Jurkat, Clone E6-1 (cell line): ENCODE data around the gene KITLG.
"Not testable (repeated sequence)": the region's sequence is repeated elsewhere in the genome, so short reads cannot be mapped to it uniquely, and the experiment has no call there.

Experiments used
- DNase-seq: peaks from one replicate; pipeline ENCODE4 v3.0.0-alpha.2; 2011; ENCODE audit warnings: low read depth, low spot score
- H3K4me3 ChIP-seq: 2 replicates; pipeline ENCODE4 v1.5.1; 2011; ENCODE audit warnings: mild to moderate bottlenecking, low read length, control low read depth, moderate library complexity

The KITLG gene

DNA sequence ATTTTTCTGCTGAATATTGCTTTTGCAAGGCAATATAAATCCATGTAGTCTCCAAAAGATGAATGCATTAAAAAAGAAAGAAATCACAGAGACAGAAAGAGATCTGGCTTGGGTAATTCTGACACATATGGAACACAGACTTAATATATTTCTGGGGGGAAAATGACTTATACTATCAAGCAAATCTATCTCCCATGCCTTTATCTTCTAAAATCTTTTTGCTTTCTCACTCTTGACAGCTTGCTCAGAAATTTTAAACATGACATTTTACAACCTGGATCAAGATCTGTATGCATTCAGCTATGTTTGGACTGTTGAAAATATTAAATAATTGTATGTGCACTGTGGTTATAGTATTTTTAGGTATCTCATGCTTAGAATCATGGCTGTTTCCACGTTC lies 73.0 kb downstream of the KITLG start:
- no peak overlapping the region for H3K4me3 ChIP-seq
- DNase-seq = no peak

GRCh38 chr12:88505696-88506095 lies 74.6 kb downstream of the KITLG start:
- DNase-seq = no peak
- H3K4me3 ChIP-seq = no peak overlapping the region

DNA sequence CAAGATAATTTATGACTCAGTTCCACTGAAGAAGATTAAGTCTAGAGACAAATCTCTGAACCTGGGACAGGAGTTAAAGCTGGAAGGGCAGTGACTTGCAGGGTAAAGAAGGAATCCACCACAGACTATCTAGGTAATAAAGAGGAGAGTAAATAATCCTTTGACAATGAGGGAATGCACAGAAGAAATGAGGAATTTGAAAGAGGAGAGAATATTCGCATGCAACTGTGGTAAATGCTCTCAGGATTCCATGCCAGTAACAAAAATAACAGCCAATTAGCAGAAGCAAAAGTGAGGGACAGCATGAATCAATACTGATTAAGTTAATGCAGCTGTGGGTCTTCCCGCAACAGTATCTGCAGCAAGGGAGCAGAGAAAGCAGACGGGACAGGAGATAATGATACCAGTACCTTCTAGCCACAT lies 77.0 kb downstream of the KITLG start:
- no peak overlapping the region for H3K4me3 ChIP-seq
- no peak for DNase-seq

GRCh38 chr12:88501972-88502938 lies 78.0 kb downstream of the KITLG start:
- DNase-seq = no peak
- H3K4me3 ChIP-seq = no peak overlapping the region

GRCh38 chr12:88496891-88497371 lies 83.3 kb downstream of the KITLG start:
- no peak for DNase-seq
- no peak overlapping the region for H3K4me3 ChIP-seq

DNA sequence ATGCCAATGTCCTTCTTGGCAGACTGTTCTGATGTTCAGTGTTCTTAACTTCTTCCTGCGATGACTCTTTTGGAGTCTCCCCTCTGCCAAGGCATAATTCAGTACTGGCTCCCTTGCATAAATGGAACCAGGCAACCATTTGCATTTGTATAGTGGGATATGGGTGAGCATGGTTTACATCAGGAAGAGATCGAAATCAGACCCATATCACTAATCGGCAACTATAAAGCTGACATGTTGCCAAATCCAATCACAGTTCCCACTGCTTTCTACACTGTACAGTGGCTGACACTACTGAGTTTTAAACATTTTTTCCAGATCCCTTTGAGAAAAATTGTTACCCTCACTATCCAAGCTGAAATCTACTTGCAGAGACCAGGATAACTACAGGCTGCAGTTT lies 83.8 kb downstream of the KITLG start:
- no peak overlapping the region for H3K4me3 ChIP-seq
- no peak for DNase-seq

GRCh38 chr12:88495031-88495430 lies 85.2 kb downstream of the KITLG start:
- no peak overlapping the region for H3K4me3 ChIP-seq
- no peak for DNase-seq

DNA sequence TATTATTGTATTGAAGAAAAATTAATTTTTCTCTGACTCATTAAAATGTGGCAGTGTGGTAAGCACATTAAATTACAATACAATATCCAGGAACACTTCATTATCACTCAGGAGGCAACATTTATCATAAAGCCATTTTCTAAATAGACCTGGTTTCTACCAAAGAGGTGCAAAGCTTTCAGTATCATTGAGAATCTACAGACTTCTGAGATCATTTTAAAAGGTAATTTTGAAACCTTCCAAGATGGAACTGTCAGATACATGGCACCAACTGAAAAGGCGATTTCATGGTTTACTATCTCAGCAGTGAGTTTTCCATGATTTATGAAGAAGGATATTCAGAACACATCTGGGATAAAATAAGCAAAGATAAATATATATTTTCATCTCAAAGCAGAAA lies 85.8 kb downstream of the KITLG start:
- no peak overlapping the region for H3K4me3 ChIP-seq
- no peak for DNase-seq

DNA sequence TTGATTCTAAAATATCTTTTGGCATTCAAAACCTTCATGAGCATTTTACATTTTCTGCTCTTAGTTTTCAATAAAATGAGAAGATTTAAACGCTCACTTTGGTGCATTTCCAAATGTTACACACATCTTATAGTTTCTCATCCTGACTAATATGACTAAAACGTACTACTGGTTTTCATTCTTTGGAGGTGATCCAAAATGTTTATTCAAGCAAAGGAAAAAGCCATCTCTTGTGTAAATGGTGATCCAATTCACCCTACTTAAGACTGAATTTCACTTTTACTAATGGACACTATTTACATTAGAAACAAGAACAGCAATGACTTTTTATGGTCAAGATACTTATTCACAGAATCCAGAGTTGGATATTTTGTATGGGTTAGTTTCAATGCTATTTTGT lies 86.6 kb downstream of the KITLG start:
- no peak overlapping the region for H3K4me3 ChIP-seq
- no peak for DNase-seq

GRCh38 chr12:88490425-88490824 lies 89.8 kb downstream of the KITLG start:
- no peak for DNase-seq
- no peak overlapping the region for H3K4me3 ChIP-seq

GRCh38 chr12:88472775-88473174 lies 107.5 kb downstream of the KITLG start:
- H3K4me3 ChIP-seq = no peak overlapping the region
- DNase-seq = no peak

DNA sequence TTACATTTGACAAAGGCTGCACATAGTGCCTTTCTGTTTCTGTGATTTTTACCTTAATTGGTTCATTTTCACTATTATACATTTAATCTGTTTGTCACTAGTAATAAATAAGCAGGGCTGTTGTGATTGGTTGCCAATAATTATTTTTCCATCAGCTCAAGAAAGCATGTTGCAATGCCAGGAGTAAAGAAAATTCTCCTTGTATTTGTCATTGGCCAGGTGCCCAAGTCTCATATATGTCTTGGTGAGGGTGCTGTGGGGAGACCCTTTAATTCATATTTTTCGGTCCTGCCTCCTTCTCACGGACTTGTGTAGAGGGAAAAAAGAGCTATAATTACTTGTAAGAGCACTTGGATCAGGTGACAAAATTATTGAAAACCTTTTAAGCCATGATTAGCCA lies 108.0 kb downstream of the KITLG start:
- no peak for DNase-seq

GRCh38 chr12:88471331-88472045 lies 108.8 kb downstream of the KITLG start:
- no peak overlapping the region for H3K4me3 ChIP-seq
- no peak for DNase-seq

More for the DNA sequence above, 108.0 kb downstream of the KITLG start:
- no peak overlapping the region for H3K4me3 ChIP-seq

DNA sequence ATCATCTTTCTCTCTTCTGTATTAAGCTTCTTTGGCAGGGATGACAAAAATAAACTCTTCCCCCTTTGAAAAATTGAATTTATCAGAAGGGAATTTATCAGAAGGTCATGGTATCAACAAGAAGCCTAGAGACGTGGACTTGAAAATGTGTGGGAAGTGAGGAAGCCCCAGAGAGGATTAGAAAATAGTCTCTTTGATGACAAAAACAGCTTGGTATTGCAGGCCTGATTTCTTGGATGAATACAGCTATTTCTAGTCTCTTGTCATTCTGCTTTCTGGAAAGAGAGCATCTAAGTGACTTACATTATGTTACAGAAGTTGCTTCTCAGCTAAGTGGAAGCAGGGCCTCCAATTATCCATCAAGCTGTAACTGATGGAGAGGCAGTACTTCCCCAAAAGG lies 111.1 kb downstream of the KITLG start:
- DNase-seq = no peak
- H3K4me3 ChIP-seq = no peak overlapping the region

- no peak for DNase-seq
- no peak overlapping the region for H3K4me3 ChIP-seq
Observed at GRCh38 chr12:88468581-88468980, 111.7 kb downstream of the KITLG start.

DNA sequence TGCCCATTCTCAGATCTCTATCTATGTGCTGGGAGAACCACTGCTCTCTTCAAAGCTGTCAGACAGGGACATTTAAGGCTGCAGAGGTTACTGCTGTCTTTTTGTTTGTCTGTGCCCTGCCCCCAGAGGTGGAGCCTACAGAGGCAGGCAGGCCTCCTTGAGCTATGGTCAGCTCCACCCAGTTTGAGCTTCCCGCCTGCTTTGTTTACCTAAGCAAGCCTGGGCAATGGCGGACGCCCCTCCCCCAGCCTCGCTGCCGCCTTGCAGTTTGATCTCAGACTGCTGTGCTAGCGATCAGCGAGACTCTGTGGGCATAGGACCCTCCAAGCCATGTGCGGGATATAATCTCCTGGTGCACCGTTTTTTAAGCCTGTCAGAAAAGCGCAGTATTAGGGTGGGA lies 113.6 kb downstream of the KITLG start:
- DNase-seq, H3K4me3 ChIP-seq: not testable (repeated sequence)

- DNase-seq = no peak
Observed at GRCh38 chr12:88458327-88458726, 121.9 kb downstream of the KITLG start.

GRCh38 chr12:88453323-88453722 lies 126.9 kb downstream of the KITLG start:
- H3K4me3 ChIP-seq = no peak overlapping the region
- DNase-seq = no peak

More at GRCh38 chr12:88458327-88458726, 121.9 kb downstream of the KITLG start:
- no peak overlapping the region for H3K4me3 ChIP-seq

GRCh38 chr12:88451205-88451604 lies 129.1 kb downstream of the KITLG start:
- H3K4me3 ChIP-seq = no peak overlapping the region
- DNase-seq = no peak

DNA sequence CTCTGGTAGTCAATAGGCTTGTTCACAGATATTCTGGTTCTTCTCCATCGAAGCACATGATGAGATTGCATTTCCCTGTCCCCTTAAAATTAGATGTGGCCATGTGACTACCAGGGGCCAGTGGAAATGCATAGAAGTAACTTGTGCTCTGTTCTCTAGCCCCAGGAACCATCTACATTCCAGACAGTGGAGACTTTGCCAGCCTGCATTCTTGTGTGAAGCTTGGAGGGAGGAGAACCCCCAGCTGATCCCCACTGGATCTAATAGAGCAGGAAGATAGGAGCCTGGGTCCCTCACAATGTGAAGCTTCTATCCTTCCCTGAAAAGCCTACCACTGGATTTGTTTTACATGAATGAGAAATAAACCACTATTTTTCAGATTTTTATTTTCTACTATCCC lies 130.1 kb downstream of the KITLG start:
- DNase-seq = no peak
- H3K4me3 ChIP-seq = no peak overlapping the region
